Type B pancreatic cell (in vitro differentiated cells): Measurements from ENCODE around the gene GRID2. TPM values are rescaled to one million over a fixed set of nuclear protein-coding genes. Genes with fewer than 3 reads are reported as not detected.

ENCODE experiments used
- DNase-seq: peaks from one replicate; pipeline ENCODE4 v3.0.0; 2021; ENCODE audit warnings: mixed read lengths; ENCODE audit not compliant: unreplicated experiment; ENCODE audit errors: extremely low spot score
- H3K27ac Mint-ChIP-seq: 2 replicates; pipeline ENCODE4 v1.8.0; 2021; ENCODE audit warnings: mild to moderate bottlenecking, mixed read lengths
- H3K27me3 Mint-ChIP-seq: 2 replicates; pipeline ENCODE4 v1.8.0; 2021; ENCODE audit warnings: mixed read lengths
- H3K36me3 Mint-ChIP-seq: 2 replicates; pipeline ENCODE4 v1.8.0; 2021; ENCODE audit warnings: mixed read lengths
- H3K4me1 Mint-ChIP-seq: one replicate; pipeline ENCODE4 v1.8.0; 2021; ENCODE audit warnings: mixed read lengths; ENCODE audit not compliant: unreplicated experiment
- H3K4me3 Mint-ChIP-seq: 2 replicates; pipeline ENCODE4 v1.8.0; 2021; ENCODE audit warnings: mild to moderate bottlenecking, mixed read lengths
- H3K9me3 Mint-ChIP-seq: 2 replicates; pipeline ENCODE4 v1.8.0; 2021; ENCODE audit warnings: mixed read lengths
- CTCF ChIP-seq: fragments of 200-600 bp; sonication (generic); conservative IDR thresholded peaks from 2 replicates; pipeline ENCODE4 v1.5.0; 2021; ENCODE audit warnings: antibody characterized with exemption, mild to moderate bottlenecking
- total RNA-seq: library from RNA; stranded (reverse); gene quantifications from 2 replicates; pipeline ENCODE4 v1.2.1, GENCODE V29; 2021; ENCODE audit warnings: low replicate concordance

GRID2 gene
- total RNA-seq, 1 donor from 2014 or later = 1.7 TPM

GRCh38 chr4:93416344-93417128 lies 1112.8 kb downstream of the GRID2 start:
- Mint-ChIP-seq H3K9me3 (no peaks in the 10 kb centered on the region), H3K4me1 (no peaks in the 10 kb centered on the region)

GRCh38 chr4:93431371-93431770 lies 1127.6 kb downstream of the GRID2 start:
- H3K4me3 Mint-ChIP-seq = no peak overlapping the region

More at GRCh38 chr4:93416344-93417128, 1112.8 kb downstream of the GRID2 start:
- Mint-ChIP-seq H3K4me3 (no peak overlapping the region), H3K36me3 (no peaks in the 10 kb centered on the region), H3K27me3 (no peaks in the 10 kb centered on the region), H3K27ac (no peak overlapping the region)
- no peak for DNase-seq
- TF ChIP-seq CTCF = no peak

GRCh38 chr4:93433840-93434239 lies 1130.1 kb downstream of the GRID2 start:
- no peaks in the 10 kb centered on the region for H3K36me3 Mint-ChIP-seq

More at GRCh38 chr4:93431371-93431770, 1127.6 kb downstream of the GRID2 start:
- DNase-seq = no peak
- Mint-ChIP-seq H3K9me3 (no peaks in the 10 kb centered on the region), H3K4me1 (no peaks in the 10 kb centered on the region), H3K36me3 (no peaks in the 10 kb centered on the region), H3K27ac (no peak overlapping the region), H3K27me3 (no peaks in the 10 kb centered on the region)
- TF ChIP-seq CTCF = no peak

GRCh38 chr4:93436000-93436626 lies 1132.3 kb downstream of the GRID2 start:
- DNase-seq = no peak
- Mint-ChIP-seq H3K4me3 (no peak overlapping the region), H3K27ac (no peak overlapping the region), H3K9me3 (no peaks in the 10 kb centered on the region), H3K4me1 (no peaks in the 10 kb centered on the region), H3K36me3 (no peaks in the 10 kb centered on the region), H3K27me3 (no peaks in the 10 kb centered on the region)
- no peak for TF ChIP-seq CTCF

More at GRCh38 chr4:93433840-93434239, 1130.1 kb downstream of the GRID2 start:
- Mint-ChIP-seq H3K27ac (no peak overlapping the region), H3K27me3 (no peaks in the 10 kb centered on the region), H3K9me3 (no peaks in the 10 kb centered on the region), H3K4me1 (no peaks in the 10 kb centered on the region), H3K4me3 (no peak overlapping the region)
- no peak for TF ChIP-seq CTCF
- no peak for DNase-seq

- Mint-ChIP-seq H3K4me3 (no peak overlapping the region), H3K4me1 (no peaks in the 10 kb centered on the region), H3K27me3 (no peaks in the 10 kb centered on the region), H3K27ac (no peak overlapping the region), H3K9me3 (no peaks in the 10 kb centered on the region), H3K36me3 (no peaks in the 10 kb centered on the region)
- DNase-seq = no peak
- TF ChIP-seq CTCF = no peak
These were observed 1134.2 kb downstream of the GRID2 start for GRCh38 chr4:93437991-93438390.
